ENCODE measurements around the gene COA7.

Gene COA7

DNA sequence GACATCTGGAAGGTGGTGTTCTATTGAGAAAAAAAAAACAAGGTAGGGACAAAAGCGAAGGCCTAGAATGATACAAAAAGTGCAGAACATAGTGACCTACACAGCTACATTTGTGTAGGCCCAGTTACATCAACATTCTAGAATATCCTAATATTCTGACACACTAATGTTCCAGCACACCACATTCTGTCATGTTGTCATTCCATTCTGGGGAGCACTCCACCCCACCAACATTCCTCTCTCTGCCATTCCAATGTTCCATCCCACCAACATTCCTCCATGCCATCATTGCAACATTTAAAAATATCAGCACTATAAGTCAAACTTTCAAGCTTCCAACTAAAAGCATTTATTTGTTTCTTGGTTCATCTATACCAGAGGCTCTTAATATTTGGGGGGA is 28.5 kb downstream of the COA7 start:
- DNase-seq (ENCODE audit: low spot score) = no peak

DNA sequence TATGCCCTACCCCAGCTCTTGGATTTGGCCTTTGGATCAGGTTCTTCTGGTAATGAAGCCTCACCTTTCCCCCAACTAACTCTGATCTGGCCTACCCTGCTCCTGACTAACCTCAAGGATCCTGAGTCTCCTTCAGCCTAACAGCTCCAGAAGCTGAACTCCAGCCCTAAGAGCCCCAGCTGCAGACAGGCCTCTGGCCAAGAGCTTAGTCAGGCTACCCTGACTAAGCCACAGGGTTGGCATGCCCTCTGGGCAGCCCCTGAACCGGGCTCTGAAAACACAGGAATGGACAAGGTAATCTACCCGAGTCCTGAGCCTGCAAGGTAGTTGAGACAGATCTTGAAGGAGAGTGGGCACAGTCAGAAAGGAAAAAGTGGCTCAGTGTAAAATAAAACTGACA is 29.4 kb downstream of the COA7 start:
- no peak for DNase-seq (ENCODE audit: low spot score)

DNA sequence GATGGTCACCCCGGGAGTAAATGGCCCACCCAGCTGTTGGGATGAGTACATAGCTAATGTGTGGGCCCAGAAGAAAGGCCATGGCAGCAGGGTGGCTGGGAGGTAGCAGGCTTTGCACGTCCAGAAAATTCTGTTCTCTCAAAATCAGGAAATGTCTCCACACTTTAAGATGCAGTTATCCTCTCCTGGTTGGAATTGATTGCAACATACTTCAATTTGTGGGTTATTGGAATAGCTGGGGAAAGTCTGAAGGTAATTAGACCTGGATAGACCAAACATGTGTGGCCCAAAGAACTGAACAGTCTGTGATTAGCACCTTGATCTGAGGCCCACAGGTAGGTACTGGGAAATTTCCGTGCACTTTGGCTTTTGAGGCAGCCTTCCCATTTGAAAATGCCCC is 30.2 kb downstream of the COA7 start:
- no peak for DNase-seq (ENCODE audit: low spot score)

DNA sequence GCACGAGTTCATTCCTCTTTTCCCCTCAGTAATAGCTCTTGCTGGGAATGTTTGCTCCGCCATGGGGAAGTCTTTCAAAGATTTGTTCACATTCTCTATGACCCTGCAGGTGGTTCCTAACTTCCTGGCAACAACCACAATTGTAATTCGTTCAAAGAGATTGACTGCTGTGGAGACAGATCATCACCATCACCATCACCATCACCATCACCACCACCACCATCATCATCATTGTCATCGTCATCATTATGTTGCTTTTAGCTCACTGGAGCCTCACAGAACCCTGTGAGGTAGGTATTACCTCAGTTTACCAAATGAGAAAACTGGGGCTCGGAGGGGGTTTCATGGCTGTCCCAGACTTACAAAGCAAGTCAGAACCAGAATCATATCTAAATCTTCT is 30.9 kb downstream of the COA7 start:
- no peak for DNase-seq (ENCODE audit: low spot score)

DNA sequence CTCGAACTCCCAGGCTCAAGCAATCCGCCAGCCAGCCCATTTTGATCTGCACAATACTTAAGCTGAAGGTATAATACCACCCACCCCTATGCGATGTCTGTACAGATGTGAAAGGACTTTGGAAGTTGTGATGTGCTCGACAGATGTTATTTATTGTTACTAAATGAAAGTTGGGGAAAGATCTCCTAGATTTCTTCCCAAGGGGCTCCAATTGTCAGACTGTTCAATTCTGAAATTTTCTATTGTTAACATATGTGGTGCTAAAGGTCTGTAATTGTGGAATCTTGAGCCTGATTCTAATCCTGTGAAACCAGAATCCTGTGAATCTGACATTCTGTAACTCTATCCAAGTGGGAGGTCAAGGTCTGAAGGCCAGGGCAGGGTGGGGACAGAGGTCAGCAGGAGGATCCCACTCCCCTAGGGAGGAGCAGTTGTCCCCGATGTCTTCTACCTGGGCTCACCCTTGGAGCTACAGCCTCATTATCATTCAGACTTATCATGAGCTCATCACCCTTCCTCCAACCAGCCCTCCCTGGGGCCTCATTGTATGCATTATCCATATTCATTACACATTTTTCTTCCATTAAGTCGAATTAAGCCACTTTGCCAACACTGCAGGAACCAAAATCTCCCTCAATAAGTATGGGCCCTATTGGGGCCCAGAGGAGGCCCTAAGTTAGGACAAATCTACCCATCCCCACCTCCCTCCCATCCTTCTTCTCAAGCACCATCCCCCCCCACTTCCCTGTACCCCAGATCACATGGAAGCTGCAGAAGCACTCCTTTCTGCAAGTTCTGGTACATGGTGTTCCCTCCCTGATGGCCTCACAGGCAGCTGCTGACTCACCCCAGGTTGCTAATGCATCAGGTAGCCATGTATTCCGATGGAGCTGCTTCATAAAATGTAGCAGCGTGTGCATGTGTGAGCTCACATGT is 32.9 kb downstream of the COA7 start:
- no peak for DNase-seq (ENCODE audit: low spot score)

DNA sequence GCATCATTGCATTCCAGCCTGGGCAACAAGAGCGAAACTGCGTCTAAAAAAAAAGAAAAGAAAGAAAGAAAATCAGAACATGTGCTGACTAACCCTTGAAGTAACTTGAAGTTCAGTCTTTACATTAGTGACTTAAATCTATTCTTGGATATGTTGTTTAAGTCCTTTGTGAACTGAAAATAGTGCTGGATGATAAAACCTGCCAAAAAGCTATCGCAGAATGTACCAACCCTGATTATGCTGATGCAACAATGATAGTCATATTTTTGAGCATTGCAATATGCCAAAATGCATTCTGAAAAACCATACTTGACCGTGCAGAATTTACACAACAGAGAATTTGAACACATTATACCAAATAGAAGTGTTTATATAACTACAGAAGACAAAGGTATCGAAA is 34.4 kb downstream of the COA7 start:
- DNase-seq (ENCODE audit: low spot score) = no peak

DNA sequence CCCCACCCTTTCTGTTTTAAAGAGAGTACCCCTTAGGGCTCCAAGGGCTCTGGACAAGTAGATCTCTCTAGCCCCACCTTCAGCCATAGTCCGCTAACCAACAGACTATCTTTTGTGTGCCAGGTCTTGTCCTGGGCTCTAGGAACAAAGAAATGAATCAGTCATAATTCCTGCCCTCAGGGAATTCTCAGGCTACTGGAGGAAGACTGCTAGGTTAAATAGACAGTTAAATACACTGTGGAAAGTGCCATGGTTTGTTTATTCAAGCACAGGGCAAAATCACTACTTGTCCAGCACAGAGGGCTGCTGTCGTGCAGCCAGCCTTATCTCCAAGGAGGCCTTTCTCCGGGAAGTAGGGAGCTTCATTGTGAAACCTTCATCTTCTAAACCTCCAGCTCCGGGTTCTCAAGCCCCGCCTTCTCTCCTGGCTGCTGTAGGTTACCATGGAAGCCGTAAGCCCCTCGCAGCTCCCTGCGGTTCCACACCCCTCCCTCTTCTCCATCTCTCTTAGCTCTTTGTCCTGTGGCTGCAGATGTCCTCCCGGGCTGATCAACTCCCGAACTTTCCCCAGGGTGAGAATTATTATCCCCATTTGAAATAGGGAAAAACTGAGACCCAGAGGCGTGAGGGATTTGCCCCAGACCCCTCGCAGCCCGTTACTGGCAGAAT is 35.4 kb downstream of the COA7 start:
- peak; percentile 81 for DNase-seq (ENCODE audit: low spot score)

DNA sequence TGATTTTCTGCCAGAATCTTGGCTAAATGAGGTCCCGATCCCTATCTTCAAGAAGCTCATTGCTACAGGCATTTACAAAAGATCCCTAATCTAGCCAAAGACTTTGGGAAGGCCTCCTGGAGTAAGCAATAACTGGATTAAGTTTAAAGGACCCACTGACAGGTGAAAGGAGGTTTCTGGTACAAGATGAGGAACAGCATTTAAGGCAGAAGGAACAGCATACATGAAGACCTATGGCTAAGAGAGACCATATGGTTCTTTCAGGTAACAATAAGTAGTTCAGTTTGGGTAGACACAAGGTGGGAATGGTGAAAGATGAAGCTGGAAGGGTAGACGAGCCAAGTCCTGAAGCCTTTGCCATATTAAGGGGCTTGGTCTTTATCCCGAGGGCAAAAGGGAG is 37.3 kb downstream of the COA7 start:
- no peak for DNase-seq (ENCODE audit: low spot score)

DNA sequence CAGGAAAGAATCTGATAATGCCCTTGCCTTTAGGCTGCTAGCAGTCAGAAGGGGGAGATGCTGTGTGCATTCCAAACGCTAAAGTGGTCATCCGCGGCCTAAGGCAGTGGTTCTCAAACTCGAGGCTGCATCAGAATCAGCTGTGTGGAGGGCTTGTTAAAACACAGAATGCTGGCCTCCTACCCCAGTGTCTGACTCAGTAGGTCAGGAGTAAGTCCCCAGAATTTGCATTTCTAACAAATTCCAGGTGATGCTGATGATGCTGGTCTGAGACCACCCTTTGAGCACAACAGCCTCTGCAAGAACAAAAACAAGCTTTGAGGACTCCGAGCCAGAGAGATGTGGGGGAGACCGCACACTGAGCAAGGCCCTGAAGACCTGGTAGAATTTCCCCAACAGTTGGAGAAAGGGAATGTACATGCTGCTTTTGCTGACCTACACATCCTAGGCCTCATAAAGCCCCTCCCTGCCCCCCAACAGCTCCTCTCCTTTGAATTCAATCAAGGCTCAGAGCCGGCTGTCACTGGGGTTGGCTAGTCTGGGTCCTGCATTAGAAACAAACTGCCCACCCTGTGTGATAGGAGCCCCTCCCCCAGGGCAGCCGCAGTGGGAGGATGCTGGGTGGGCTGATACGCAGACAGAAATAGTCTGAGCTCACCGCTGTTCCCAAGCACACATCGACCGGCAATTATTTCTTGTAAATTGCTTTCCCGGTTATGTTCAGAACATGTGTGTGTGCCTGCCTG is 38.1 kb downstream of the COA7 start:
- DNase-seq (ENCODE audit: low spot score) = peak; percentile 28

DNA sequence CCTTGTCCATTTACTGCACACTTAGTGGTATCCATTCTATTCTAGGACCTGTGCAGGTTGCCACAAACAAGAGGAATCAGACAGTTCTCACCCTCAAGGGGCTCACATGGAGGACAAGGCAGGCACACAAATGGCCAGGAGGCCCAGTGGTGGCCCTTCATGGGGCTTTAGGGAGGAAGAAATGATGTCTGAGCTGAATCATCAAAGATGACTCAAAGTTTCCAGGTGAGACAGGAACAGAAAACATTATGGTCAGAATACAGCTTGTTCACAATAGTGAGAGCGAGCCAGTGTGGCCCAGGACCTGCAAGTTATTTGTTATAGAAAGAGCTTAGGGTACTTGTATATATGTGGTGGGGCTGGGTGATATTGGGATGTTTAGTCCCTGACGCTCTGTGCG is 38.8 kb downstream of the COA7 start:
- no peak for DNase-seq (ENCODE audit: low spot score)

DNA sequence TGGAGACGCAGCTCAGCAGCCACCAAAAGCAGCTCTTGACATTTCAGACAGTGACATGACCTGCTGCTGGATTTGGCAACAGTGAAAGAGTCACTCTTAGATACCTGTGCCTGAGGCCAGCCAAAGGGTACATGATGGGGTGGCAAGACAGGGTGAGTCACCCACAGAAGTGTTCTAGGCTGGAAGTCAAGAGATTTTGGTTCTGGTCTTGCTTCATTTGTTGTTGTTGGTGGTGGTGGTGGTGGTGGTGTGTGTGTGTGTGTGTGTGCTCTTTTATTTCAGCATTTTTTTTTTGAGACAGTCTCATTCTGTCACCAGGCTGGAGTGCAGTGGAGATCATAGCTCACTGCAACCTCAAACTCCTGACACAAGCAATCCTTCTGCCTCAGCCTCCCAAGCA is 39.4 kb downstream of the COA7 start:
- DNase-seq (ENCODE audit: low spot score) = no peak

DNA sequence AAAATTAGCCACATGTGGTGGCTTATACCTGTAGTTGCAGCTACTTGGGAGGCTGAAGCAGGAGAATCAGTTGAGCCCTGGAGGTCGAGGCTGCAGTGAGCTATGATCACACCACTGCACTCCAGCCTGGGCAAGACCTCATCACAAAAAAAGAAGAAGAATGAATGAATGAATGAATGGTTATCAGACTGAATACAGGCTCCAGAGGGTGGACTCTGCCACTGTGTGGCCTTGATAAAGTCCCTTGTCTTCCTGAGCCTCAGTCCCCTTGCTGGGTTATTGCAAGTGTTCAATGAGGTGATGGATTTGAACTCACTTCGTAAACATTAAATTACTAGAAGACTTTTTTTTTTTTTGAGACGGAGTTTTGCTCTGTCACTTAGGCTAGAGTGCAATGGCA is 40.4 kb downstream of the COA7 start:
- no peak for DNase-seq (ENCODE audit: low spot score)

DNA sequence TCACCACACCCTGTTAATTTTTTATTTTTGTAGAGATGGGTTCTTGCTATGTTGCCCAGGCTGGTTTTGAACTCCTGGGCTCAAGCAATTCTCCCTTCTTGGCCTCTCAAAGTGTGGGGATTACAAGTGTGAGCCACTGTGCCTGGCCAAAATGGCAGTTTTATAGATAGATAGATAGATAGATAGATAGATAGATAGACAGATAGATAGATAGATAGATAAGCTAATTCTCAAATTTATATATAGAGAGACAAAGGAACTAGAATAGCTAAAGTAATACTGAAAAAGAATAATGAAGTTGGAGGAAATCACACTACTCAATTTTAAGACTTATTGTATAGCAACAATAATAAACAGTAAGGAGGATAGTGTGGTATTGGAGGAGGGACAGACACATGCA is 44.1 kb downstream of the COA7 start:
- no peak for DNase-seq (ENCODE audit: low spot score)

DNA sequence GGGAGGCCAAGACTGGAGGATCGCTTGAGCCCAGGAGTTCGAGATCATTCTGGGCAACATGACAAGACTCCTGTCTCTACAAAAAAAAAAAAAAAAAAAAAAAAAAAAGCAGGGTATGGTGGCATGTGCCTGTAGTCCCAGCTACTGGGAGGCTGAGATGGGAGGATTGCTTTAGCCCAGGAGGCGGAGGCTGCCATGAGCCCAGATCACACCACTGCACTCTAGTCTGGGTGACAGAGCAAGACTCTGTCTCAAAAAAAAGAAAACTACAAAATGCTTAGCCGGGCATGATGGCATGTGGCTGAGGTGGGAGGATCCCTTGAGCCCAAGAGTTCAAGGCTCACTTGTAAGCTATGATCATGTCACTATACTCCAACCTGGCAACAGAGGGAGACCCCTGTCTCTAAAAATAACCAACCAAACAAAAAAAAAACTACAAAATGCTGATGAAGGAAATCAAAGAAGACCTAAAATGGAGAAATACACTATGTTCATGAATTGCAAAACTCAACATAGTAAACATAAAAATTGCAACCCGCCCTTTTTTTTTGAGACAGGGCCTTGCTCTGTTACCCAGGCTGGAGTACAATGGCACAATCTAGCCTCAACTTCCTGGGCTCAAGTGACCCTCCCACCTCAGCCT is 44.8 kb downstream of the COA7 start:
- DNase-seq (ENCODE audit: low spot score) = no peak

DNA sequence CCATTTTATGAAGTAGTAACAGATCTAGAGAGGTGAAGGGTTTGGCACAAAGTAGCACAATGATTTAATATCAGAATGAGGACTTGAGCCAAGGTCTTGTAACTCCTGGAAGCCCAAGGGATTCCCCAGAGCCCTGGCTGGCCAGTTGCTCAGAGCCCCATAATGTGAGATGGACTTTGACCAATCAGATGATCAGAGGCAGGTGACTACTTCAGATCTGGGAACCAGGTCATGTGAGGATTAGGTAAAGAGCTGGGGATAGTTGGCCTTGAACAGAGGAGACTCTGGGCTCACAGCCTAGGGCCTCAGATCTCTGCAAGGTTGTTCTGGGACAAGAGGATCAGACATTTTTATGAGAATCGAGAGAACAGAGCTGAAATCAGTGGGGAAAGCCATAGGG is 46.2 kb downstream of the COA7 start:
- no peak for DNase-seq (ENCODE audit: low spot score)

DNA sequence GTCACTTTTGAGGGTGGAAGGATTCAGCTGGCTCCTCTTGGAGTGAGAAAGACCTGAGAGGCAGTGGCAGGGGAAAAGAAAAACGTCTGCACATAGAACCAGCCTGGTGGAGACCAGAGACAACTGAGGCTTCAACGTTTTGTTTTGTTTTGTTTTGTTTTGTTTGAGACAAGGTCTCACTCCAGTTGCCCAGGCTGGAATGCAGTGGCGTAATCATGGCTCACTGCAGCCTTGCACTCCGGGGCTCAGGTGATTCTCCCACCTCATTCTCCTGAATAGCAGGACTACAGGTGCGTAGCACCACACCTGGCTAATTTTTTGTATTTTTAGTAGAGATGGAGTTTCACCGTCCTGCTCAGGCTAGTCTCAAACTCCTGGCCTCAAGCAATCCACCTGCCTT is 52.9 kb downstream of the COA7 start:
- no peak for DNase-seq (ENCODE audit: low spot score)

DNA sequence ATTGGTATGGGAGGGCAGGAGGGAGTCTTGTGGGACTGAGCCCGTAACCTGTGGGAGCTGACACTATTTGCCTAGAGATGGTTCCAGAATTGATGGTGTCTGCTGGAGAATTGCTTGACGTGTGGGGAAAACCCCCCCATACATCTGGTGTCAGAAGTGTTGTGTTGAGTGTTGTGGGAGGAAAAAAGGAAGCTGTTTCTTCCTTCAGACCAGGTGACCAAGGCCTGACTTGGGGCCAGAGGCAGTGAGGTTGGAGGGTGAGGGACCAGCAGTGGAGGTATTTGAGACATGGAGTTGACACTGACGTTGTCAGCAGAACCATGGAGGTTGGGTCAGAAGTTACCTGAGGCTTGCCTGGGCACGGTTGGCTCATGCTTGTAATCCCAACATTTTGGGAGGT is 56.8 kb downstream of the COA7 start:
- DNase-seq (ENCODE audit: low spot score) = no peak

DNA sequence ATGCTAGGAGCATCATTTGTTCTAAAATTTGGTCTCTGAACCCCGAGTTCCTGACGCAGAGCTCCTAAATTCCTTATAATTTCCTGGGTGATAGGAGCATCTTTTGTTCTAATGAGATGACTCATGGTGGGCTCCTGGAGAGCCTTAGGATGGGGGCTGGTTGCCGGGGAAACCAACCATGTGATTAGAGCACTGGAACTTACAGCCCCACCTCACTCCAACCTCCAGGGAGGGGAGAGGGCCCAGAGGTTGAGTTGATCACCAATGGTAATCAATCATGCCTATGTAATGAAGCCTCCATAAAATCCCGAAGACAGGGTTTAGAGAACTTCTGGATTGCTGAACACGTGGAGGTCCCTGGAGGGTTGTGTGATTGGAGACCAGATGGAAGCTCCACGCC is 57.5 kb downstream of the COA7 start:
- no peak for DNase-seq (ENCODE audit: low spot score)

DNA sequence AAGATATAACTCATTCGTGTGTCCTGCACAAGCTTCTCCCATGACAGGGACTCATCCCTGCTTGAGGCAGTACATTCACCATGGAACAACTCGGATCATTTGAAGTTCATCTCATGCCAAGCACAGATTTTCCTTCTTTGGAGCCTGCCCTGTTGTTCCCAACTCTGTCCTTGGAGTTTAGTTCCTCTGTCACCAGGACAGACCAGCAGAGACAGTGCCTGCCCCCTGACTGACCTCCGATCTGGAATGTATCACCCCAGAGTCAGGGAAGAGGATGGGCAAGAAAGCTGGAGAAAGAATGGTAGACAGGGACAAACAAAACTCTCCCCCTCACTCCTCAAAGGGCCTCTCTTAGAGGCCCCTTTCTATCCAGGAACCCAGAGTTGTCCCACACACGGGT is 60.2 kb downstream of the COA7 start:
- no peak for DNase-seq (ENCODE audit: low spot score)

DNA sequence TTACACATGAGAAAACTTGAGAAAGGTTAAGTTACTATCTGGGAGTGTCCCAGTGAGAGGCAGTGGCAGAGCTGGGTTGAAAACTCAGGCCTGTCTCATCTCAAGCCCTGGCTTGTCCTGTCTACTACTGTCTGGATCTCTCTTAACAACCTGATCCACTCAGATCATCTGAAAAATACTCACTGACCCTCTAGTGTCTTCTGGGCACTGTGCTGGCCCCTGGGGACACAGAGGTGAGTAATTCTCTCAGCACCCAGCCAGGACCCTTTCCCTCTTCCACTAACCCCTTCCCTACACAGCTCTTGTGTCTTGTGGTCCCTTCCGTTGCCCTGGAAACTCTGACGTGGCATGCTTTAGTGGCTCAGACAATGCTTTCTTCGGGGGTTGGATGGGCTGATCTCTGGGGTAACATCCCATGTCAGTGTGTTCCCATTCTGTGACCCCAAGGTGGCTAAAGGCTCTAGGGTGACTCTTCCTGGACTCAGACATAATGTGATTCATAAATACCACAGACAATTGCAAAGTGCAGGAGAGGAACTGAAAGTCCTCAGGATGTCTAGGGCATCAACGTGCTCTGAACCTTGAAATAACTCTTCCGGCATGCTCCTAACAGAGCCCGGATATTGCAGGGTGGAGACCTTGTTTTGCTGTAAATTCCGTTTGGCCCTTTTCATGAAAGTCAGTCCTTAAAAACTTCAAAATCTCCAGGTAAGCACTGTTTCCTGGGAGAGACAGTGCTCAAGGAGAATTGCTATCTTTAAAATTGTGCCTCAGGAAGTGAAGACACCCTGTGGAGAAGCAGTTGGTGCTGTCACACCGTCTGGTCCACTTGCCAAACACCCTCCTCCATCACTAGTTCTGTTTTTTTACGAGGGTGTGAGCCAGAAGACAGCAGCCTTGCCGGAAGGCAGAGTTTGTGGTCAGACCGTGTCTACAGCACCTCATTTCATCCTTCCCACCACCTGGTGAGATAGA is 61.1 kb downstream of the COA7 start:
- no peak for DNase-seq (ENCODE audit: low spot score)

Data from SK-N-DZ (cell line).